WTC11 (cell line): Measurements from ENCODE around the gene CCDC149. TPM values are rescaled to one million over a fixed set of nuclear protein-coding genes. Genes with fewer than 3 reads are reported as not detected.
A peak's percentile ranks its signal among the peaks of the same experiment; 100 is the strongest.

ENCODE experiments used
- ATAC-seq: fragments of 200-7000 bp; cut with Tn5 transposase; 2 replicates; pipeline ENCODE4 v1.10.0; 2021; ENCODE audit warnings: mild to moderate bottlenecking, moderate library complexity
- CTCF ChIA-PET: fragments of 300-600 bp; sonication (Branson Sonifier 250); formaldehyde crosslinking; loops from one replicate; lab custom pipeline; 2021; ENCODE audit warnings: antibody characterized with exemption; lab: Charles Lee
- POLR2A ChIA-PET: fragments of 350-600 bp; sonication (Branson Sonifier 250); formaldehyde crosslinking; loops from one replicate; lab custom pipeline; 2021; ENCODE audit warnings: antibody characterized with exemption; lab: Charles Lee
- DNase-seq: peaks from one replicate; pipeline ENCODE4 v3.0.0; 2021; ENCODE audit warnings: low spot score
- H3K27ac Mint-ChIP-seq: 2 replicates; pipeline ENCODE4 v1.8.0; 2021; ENCODE audit warnings: mixed read lengths
- H3K27me3 Mint-ChIP-seq: 2 replicates; pipeline ENCODE4 v1.8.0; 2021; ENCODE audit warnings: low read depth, mild to moderate bottlenecking, moderate library complexity, mixed read lengths
- H3K36me3 Mint-ChIP-seq: 2 replicates; pipeline ENCODE4 v1.8.0; 2021; ENCODE audit warnings: mixed read lengths
- H3K4me1 Mint-ChIP-seq: 2 replicates; pipeline ENCODE4 v1.8.0; 2022; ENCODE audit warnings: mixed read lengths
- H3K4me3 Mint-ChIP-seq: 2 replicates; pipeline ENCODE4 v1.8.0; 2021; ENCODE audit warnings: mild to moderate bottlenecking, moderate library complexity, mixed read lengths
- H3K9me3 Mint-ChIP-seq: 2 replicates; pipeline ENCODE4 v1.8.0; 2021; ENCODE audit warnings: mixed read lengths
- EMX1 ChIP-seq: fragments of 250-450 bp; sonication (Bioruptor Pico); IDR thresholded peaks from 2 replicates; pipeline ENCODE4 v1.8.0; 2021; ENCODE audit warnings: mild to moderate bottlenecking
- ERG ChIP-seq: fragments of 250-450 bp; sonication (Bioruptor Pico); IDR thresholded peaks from 2 replicates; pipeline ENCODE4 v1.8.0; 2021; ENCODE audit warnings: mild to moderate bottlenecking
- FOXP4 ChIP-seq: sonication (generic); formaldehyde crosslinking; IDR thresholded peaks from 2 replicates; pipeline ENCODE4 v1.8.0; 2022; ENCODE audit warnings: mild to moderate bottlenecking, missing genetic modification reagents
- IRF2 ChIP-seq: sonication (generic); formaldehyde crosslinking; IDR thresholded peaks from 2 replicates; pipeline ENCODE4 v1.8.0; 2022; ENCODE audit warnings: low read depth, missing genetic modification reagents, borderline replicate concordance
- JUN ChIP-seq: sonication (generic); formaldehyde crosslinking; IDR thresholded peaks from 2 replicates; pipeline ENCODE4 v1.8.0; 2023; ENCODE audit warnings: mild to moderate bottlenecking, missing genetic modification reagents
- NFATC4 ChIP-seq: fragments of 250-450 bp; sonication (Bioruptor Pico); IDR thresholded peaks from 2 replicates; pipeline ENCODE4 v1.9.0; 2021; ENCODE audit warnings: mild to moderate bottlenecking
- NFYB ChIP-seq: sonication (generic); formaldehyde crosslinking; conservative IDR thresholded peaks from 2 replicates; pipeline ENCODE4 v1.8.0; 2022; ENCODE audit warnings: low read depth, missing genetic modification reagents
- NR2C2 ChIP-seq: sonication (generic); formaldehyde crosslinking; IDR thresholded peaks from 2 replicates; pipeline ENCODE4 v1.8.0; 2022; ENCODE audit warnings: mild to moderate bottlenecking, missing genetic modification reagents
- OVOL2 ChIP-seq: fragments of 250-450 bp; sonication (Bioruptor Pico); IDR thresholded peaks from 2 replicates; pipeline ENCODE4 v1.9.0; 2021; ENCODE audit warnings: mild to moderate bottlenecking, borderline replicate concordance
- PRRX2 ChIP-seq: fragments of 250-450 bp; sonication (Bioruptor Pico); IDR thresholded peaks from 2 replicates; pipeline ENCODE4 v1.8.0; 2021; ENCODE audit warnings: mild to moderate bottlenecking
- RORB ChIP-seq: fragments of 250-450 bp; sonication (Bioruptor Pico); IDR thresholded peaks from 2 replicates; pipeline ENCODE4 v1.9.0; 2021; ENCODE audit warnings: mild to moderate bottlenecking
- USF2 ChIP-seq: sonication (generic); formaldehyde crosslinking; IDR thresholded peaks from 2 replicates; pipeline ENCODE4 v1.8.1; 2023; ENCODE audit warnings: mild to moderate bottlenecking, missing genetic modification reagents, moderate library complexity
- ZBTB21 ChIP-seq: sonication (generic); formaldehyde crosslinking; IDR thresholded peaks from 2 replicates; pipeline ENCODE4 v1.8.1; 2023; ENCODE audit warnings: mild to moderate bottlenecking, missing genetic modification reagents, borderline replicate concordance
- ZNF263 ChIP-seq: sonication (generic); formaldehyde crosslinking; IDR thresholded peaks from 2 replicates; pipeline ENCODE4 v1.8.1; 2022; ENCODE audit warnings: low read depth, mild to moderate bottlenecking, moderate library complexity, missing genetic modification reagents
- ZNF396 ChIP-seq: fragments of 250-450 bp; sonication (Bioruptor Pico); IDR thresholded peaks from 2 replicates; pipeline ENCODE4 v1.8.0; 2021; ENCODE audit warnings: mild to moderate bottlenecking, moderate library complexity, borderline replicate concordance
- ZNF416 ChIP-seq: fragments of 250-450 bp; sonication (Bioruptor Pico); IDR thresholded peaks from 2 replicates; pipeline ENCODE4 v1.9.0; 2021; ENCODE audit warnings: mild to moderate bottlenecking, inconsistent platforms
- total RNA-seq: library from RNA; stranded (reverse); gene quantifications from 3 replicates; pipeline ENCODE4 v1.2.3, GENCODE V29; 2021
- TF ChIP-seq, protein P1 (sequence below): sonication (generic); formaldehyde crosslinking; IDR thresholded peaks from 2 replicates; pipeline ENCODE4 v1.8.0; 2022; ENCODE audit warnings: mild to moderate bottlenecking, missing genetic modification reagents
- TF ChIP-seq, protein P2 (sequence below): sonication (generic); formaldehyde crosslinking; IDR thresholded peaks from 2 replicates; pipeline ENCODE4 v1.8.1; 2023; ENCODE audit warnings: mild to moderate bottlenecking, missing genetic modification reagents, moderate library complexity
- TF ChIP-seq, protein P3 (sequence below): sonication (generic); formaldehyde crosslinking; IDR thresholded peaks from 2 replicates; pipeline ENCODE4 v1.8.1; 2023; ENCODE audit warnings: mild to moderate bottlenecking, moderate library complexity, missing genetic modification reagents
- TF ChIP-seq, protein P4 (sequence below): fragments of 250-450 bp; sonication (Bioruptor Pico); IDR thresholded peaks from 2 replicates; pipeline ENCODE4 v1.9.0; 2021; ENCODE audit warnings: mild to moderate bottlenecking, borderline replicate concordance
- TF ChIP-seq, protein P5 (sequence below): fragments of 200-600 bp; IDR thresholded peaks from 2 replicates; pipeline ENCODE4 v1.8.0; 2022; ENCODE audit warnings: antibody characterized with exemption

Gene CCDC149
- total RNA-seq, 1 experiment from 2014 or later = 3.9 TPM

GRCh38 chr4:24799544-24800324, 113.1 kb downstream of the CCDC149 start:
- no peaks in the 10 kb centered on the region for H3K9me3 Mint-ChIP-seq
- DNase-seq (peak; percentile 46), ATAC-seq (peak; percentile 26)
- peak overlapping the region; percentile 71 for H3K4me3 Mint-ChIP-seq
- CTCF ChIA-PET = interaction anchor here (1.5 to 2.2 kb wide), 4 partner anchors 10 to 328 kb away, joined by 3 to 7 read pairs (median 5); no protein-coding TSS in a partner anchor
- POLR2A ChIA-PET = interaction anchor here (0.8 kb wide), 1 partner anchor 105 kb away, joined by 3 read pairs; no protein-coding TSS in a partner anchor
- H3K27me3 Mint-ChIP-seq = peaks cover 70% of the 10 kb centered on the region
- H3K4me1 Mint-ChIP-seq = peaks cover 25% of the 10 kb centered on the region
- no peaks in the 10 kb centered on the region for H3K36me3 Mint-ChIP-seq
- no peak overlapping the region for H3K27ac Mint-ChIP-seq
- TF ChIP-seq IRF2 (CRISPR knock-in tag) (no peak), JUN (CRISPR knock-in tag) (peak; percentile 47; the same call in 1 of the 2 replicates), FOXP4 (CRISPR knock-in tag) (peak; percentile 35; the same call in 1 of the 2 replicates), NFATC4 (CRISPR knock-in tag) (no peak), ZNF416 (CRISPR knock-in tag) (no peak), ZBTB21 (CRISPR knock-in tag) (0 out of 2 replicates have a peak, but pooled peaks have one; percentile 32), ZNF263 (CRISPR knock-in tag) (peak; percentile 75; the same call in 1 of the 2 replicates), NR2C2 (CRISPR knock-in tag) (peak; percentile 67; the same call in 1 of the 2 replicates), ERG (no peak), NFYB (CRISPR knock-in tag) (no peak), OVOL2 (no peak), ZNF396 (no peak), RORB (no peak), USF2 (CRISPR knock-in tag) (no peak), EMX1 (CRISPR knock-in tag) (no peak), PRRX2 (CRISPR knock-in tag) (no peak)
- TF ChIP-seq, protein P1, sequence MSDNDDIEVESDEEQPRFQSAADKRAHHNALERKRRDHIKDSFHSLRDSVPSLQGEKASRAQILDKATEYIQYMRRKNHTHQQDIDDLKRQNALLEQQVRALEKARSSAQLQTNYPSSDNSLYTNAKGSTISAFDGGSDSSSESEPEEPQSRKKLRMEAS = peak; percentile 79; the same call in 1 of the 2 replicates
- TF ChIP-seq, protein P2, sequence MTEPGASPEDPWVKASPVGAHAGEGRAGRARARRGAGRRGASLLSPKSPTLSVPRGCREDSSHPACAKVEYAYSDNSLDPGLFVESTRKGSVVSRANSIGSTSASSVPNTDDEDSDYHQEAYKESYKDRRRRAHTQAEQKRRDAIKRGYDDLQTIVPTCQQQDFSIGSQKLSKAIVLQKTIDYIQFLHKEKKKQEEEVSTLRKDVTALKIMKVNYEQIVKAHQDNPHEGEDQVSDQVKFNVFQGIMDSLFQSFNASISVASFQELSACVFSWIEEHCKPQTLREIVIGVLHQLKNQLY (CRISPR knock-in tag) = peak; percentile 55; the same call in 1 of the 2 replicates
- TF ChIP-seq, protein P3, sequence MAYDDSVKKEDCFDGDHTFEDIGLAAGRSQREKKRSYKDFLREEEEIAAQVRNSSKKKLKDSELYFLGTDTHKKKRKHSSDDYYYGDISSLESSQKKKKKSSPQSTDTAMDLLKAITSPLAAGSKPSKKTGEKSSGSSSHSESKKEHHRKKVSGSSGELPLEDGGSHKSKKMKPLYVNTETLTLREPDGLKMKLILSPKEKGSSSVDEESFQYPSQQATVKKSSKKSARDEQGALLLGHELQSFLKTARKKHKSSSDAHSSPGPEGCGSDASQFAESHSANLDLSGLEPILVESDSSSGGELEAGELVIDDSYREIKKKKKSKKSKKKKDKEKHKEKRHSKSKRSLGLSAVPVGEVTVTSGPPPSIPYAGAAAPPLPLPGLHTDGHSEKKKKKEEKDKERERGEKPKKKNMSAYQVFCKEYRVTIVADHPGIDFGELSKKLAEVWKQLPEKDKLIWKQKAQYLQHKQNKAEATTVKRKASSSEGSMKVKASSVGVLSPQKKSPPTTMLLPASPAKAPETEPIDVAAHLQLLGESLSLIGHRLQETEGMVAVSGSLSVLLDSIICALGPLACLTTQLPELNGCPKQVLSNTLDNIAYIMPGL = peak; percentile 59; the same call in 1 of the 2 replicates
- TF ChIP-seq, protein P4, sequence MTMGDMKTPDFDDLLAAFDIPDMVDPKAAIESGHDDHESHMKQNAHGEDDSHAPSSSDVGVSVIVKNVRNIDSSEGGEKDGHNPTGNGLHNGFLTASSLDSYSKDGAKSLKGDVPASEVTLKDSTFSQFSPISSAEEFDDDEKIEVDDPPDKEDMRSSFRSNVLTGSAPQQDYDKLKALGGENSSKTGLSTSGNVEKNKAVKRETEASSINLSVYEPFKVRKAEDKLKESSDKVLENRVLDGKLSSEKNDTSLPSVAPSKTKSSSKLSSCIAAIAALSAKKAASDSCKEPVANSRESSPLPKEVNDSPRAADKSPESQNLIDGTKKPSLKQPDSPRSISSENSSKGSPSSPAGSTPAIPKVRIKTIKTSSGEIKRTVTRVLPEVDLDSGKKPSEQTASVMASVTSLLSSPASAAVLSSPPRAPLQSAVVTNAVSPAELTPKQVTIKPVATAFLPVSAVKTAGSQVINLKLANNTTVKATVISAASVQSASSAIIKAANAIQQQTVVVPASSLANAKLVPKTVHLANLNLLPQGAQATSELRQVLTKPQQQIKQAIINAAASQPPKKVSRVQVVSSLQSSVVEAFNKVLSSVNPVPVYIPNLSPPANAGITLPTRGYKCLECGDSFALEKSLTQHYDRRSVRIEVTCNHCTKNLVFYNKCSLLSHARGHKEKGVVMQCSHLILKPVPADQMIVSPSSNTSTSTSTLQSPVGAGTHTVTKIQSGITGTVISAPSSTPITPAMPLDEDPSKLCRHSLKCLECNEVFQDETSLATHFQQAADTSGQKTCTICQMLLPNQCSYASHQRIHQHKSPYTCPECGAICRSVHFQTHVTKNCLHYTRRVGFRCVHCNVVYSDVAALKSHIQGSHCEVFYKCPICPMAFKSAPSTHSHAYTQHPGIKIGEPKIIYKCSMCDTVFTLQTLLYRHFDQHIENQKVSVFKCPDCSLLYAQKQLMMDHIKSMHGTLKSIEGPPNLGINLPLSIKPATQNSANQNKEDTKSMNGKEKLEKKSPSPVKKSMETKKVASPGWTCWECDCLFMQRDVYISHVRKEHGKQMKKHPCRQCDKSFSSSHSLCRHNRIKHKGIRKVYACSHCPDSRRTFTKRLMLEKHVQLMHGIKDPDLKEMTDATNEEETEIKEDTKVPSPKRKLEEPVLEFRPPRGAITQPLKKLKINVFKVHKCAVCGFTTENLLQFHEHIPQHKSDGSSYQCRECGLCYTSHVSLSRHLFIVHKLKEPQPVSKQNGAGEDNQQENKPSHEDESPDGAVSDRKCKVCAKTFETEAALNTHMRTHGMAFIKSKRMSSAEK (CRISPR knock-in tag) = no peak
- TF ChIP-seq, protein P5, sequence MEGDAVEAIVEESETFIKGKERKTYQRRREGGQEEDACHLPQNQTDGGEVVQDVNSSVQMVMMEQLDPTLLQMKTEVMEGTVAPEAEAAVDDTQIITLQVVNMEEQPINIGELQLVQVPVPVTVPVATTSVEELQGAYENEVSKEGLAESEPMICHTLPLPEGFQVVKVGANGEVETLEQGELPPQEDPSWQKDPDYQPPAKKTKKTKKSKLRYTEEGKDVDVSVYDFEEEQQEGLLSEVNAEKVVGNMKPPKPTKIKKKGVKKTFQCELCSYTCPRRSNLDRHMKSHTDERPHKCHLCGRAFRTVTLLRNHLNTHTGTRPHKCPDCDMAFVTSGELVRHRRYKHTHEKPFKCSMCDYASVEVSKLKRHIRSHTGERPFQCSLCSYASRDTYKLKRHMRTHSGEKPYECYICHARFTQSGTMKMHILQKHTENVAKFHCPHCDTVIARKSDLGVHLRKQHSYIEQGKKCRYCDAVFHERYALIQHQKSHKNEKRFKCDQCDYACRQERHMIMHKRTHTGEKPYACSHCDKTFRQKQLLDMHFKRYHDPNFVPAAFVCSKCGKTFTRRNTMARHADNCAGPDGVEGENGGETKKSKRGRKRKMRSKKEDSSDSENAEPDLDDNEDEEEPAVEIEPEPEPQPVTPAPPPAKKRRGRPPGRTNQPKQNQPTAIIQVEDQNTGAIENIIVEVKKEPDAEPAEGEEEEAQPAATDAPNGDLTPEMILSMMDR = no peak
